ENCODE data around the gene CXCR4.

DNA sequence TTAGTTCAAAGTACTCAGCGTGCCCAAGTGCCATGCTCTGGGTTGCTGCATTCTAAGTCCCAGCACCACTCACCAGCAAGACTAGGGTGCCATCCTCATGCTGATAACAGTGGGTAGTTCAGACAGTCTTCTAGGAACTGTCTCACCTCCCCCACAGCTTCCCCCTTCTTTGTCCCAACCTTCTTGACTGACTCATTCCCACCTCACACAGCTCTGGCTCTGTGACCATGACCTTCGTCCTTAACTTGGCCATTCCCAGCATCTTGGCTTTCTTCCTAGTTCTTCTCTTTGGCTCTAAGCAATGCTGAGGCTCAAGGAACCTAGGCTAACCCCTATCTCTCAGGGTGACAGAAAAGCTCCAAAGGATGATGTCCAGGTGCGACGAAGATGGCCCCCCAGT, 20.0 kb upstream of the CXCR4 start:
- TF ChIP-seq, protein P1, sequence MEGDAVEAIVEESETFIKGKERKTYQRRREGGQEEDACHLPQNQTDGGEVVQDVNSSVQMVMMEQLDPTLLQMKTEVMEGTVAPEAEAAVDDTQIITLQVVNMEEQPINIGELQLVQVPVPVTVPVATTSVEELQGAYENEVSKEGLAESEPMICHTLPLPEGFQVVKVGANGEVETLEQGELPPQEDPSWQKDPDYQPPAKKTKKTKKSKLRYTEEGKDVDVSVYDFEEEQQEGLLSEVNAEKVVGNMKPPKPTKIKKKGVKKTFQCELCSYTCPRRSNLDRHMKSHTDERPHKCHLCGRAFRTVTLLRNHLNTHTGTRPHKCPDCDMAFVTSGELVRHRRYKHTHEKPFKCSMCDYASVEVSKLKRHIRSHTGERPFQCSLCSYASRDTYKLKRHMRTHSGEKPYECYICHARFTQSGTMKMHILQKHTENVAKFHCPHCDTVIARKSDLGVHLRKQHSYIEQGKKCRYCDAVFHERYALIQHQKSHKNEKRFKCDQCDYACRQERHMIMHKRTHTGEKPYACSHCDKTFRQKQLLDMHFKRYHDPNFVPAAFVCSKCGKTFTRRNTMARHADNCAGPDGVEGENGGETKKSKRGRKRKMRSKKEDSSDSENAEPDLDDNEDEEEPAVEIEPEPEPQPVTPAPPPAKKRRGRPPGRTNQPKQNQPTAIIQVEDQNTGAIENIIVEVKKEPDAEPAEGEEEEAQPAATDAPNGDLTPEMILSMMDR (conservative IDR thresholded peaks at IDR 0.05 in 1 of 2, IDR thresholded peaks at IDR 0.05 in 1 of 2; ENCODE audit: extremely low read depth in 1 of 2, insufficient read depth in 1 of 2, low read depth in 1 of 2, low read length in 2 of 2), result no peak
- no peak for TF ChIP-seq EZH2 (IDR thresholded peaks at IDR 0.05; ENCODE audit: borderline replicate concordance, low read length)
